Caco-2 (cell line): ENCODE measurements around the gene GRID1. TPM values are rescaled to one million over a fixed set of nuclear protein-coding genes. Genes with fewer than 3 reads are reported as not detected.
A peak's percentile ranks its signal among the peaks of the same experiment; 100 is the strongest.

ENCODE experiments used
- BruUV-seq: library from RNA; stranded (reverse); fragments of 400-500 nt; replicated peaks from 2 replicates; lab custom pipeline; 2021; lab: Mats Ljungman, UMichigan
- CTCF ChIA-PET: fragments of 300-600 bp; sonication (Branson Sonifier 250); formaldehyde crosslinking; loops from one replicate; lab custom pipeline; 2022; ENCODE audit warnings: antibody characterized with exemption; lab: Charles Lee
- POLR2A ChIA-PET: fragments of 300-600 bp; sonication (Branson Sonifier 250); formaldehyde crosslinking; loops from one replicate; lab custom pipeline; 2022; ENCODE audit warnings: antibody characterized with exemption; lab: Charles Lee
- DNase-seq, 2 experiments: peaks; one replicate each; pipeline versions ENCODE4 v3.0.0 to v3.0.0-alpha.2; 2020 to 2022
- H3K27me3 ChIP-seq: replicated peaks from 2 replicates; pipeline ENCODE4 v1.6.0; 2011; ENCODE audit warnings: low read length; ENCODE audit not compliant: control insufficient read depth, insufficient read depth
- H3K36me3 ChIP-seq: 2 replicates; pipeline ENCODE4 v1.5.1; 2011; ENCODE audit warnings: low read length; ENCODE audit not compliant: control insufficient read depth, insufficient read depth
- H3K4me1 ChIP-seq: fragments of 250-450 bp; sonication (Bioruptor Pico); 2 replicates; pipeline ENCODE4 v1.5.1; 2020; ENCODE audit warnings: mild to moderate bottlenecking
- H3K4me3 ChIP-seq: 2 replicates; pipeline ENCODE4 v1.5.1; 2011; ENCODE audit warnings: low read depth, mild to moderate bottlenecking, control low read depth, low read length
- H3K9me3 ChIP-seq: fragments of 250-450 bp; sonication (Bioruptor Pico); 2 replicates; pipeline ENCODE4 v1.5.1; 2020; ENCODE audit warnings: mild to moderate bottlenecking, moderate library complexity
- H3K27ac Mint-ChIP-seq: one replicate; pipeline ENCODE4 v1.8.0; 2022; ENCODE audit warnings: mixed read lengths; ENCODE audit not compliant: unreplicated experiment
- H3K27me3 Mint-ChIP-seq: one replicate; pipeline ENCODE4 v1.8.0; 2022; ENCODE audit warnings: mixed read lengths; ENCODE audit not compliant: insufficient read depth, unreplicated experiment
- H3K36me3 Mint-ChIP-seq: one replicate; pipeline ENCODE4 v1.8.0; 2022; ENCODE audit warnings: mild to moderate bottlenecking, mixed read lengths; ENCODE audit not compliant: insufficient read depth, unreplicated experiment
- H3K4me1 Mint-ChIP-seq: one replicate; pipeline ENCODE4 v1.8.0; 2022; ENCODE audit warnings: low read depth, mixed read lengths; ENCODE audit not compliant: unreplicated experiment
- H3K4me3 Mint-ChIP-seq: one replicate; pipeline ENCODE4 v1.8.0; 2022; ENCODE audit warnings: mild to moderate bottlenecking, moderate library complexity, mixed read lengths; ENCODE audit not compliant: unreplicated experiment
- H3K9me3 Mint-ChIP-seq: one replicate; pipeline ENCODE4 v1.8.0; 2022; ENCODE audit warnings: mixed read lengths; ENCODE audit not compliant: unreplicated experiment
- CTCF ChIP-seq, 2 experiments: fragments of 200-600 bp in 1 of 2; IDR thresholded peaks; 1 replicate in 1 of 2; 2 replicates in 1 of 2; pipeline versions ENCODE4 v1.5.1 to v1.8.0; 2011 to 2022; ENCODE audit warnings: antibody characterized with exemption in 1 of 2, control low read depth in 1 of 2, inconsistent platforms in 1 of 2, low read depth in 1 of 2, low read length in 1 of 2, mild to moderate bottlenecking in 1 of 2, moderate library complexity in 1 of 2; ENCODE audit not compliant: insufficient read depth in 1 of 2, severe bottlenecking in 1 of 2, unreplicated experiment in 1 of 2
- intact Hi-C: fragments of 100-400 bp; cut with micrococcal nuclease; formaldehyde crosslinking; loops from one replicate; pipeline ENCODE4 v1.10.0; 2022; ENCODE audit not compliant: unreplicated experiment
- total RNA-seq: library from RNA; stranded (reverse); gene quantifications from 2 replicates; pipeline ENCODE4 v1.2.3, GENCODE V29; 2022

GRID1 gene
- total RNA-seq, 1 experiment from 2014 or later = 8.0 TPM

GRCh38 chr10:85655411-85655810, 711.2 kb downstream of the GRID1 start:
- H3K4me3 Mint-ChIP-seq = no peak overlapping the region
- Histone ChIP-seq H3K4me1 (peaks cover 15% of the 10 kb centered on the region), H3K9me3 (peaks cover 5% of the 10 kb centered on the region), H3K4me3 (no peak overlapping the region), H3K27me3 (no peaks in the 10 kb centered on the region), H3K36me3 (no peaks in the 10 kb centered on the region)
- ChIA-PET POLR2A (no interaction called here), CTCF (no interaction called here)
- H3K36me3 Mint-ChIP-seq = no peaks in the 10 kb centered on the region
- H3K9me3 Mint-ChIP-seq = no peaks in the 10 kb centered on the region
- peaks cover 4% of the 10 kb centered on the region for H3K4me1 Mint-ChIP-seq
- no peak overlapping the region for H3K27ac Mint-ChIP-seq
- intact Hi-C loops = no loop called here
- no TSS peak for BruUV-seq
- no peaks in the 10 kb centered on the region for H3K27me3 Mint-ChIP-seq
- DNase-seq = no peak
- no peak for TF ChIP-seq CTCF (IDR thresholded peaks at IDR 0.05; ENCODE audit: insufficient read depth in 1 of 2, low read depth in 1 of 2, low read length in 1 of 2, severe bottlenecking in 1 of 2, unreplicated experiment in 1 of 2)

GRCh38 chr10:85651497-85651882, 715.1 kb downstream of the GRID1 start:
- H3K36me3 Mint-ChIP-seq = peaks cover 12% of the 10 kb centered on the region
- H3K27ac Mint-ChIP-seq = no peak overlapping the region
- Histone ChIP-seq H3K4me3 (no peak overlapping the region), H3K9me3 (peaks cover 5% of the 10 kb centered on the region; the same call in 1 of the 2 replicates), H3K36me3 (no peaks in the 10 kb centered on the region), H3K27me3 (no peaks in the 10 kb centered on the region), H3K4me1 (peaks cover 17% of the 10 kb centered on the region)
- peaks cover 15% of the 10 kb centered on the region for H3K4me1 Mint-ChIP-seq
- ChIA-PET CTCF (no interaction called here), POLR2A (no interaction called here)
- H3K27me3 Mint-ChIP-seq = no peaks in the 10 kb centered on the region
- BruUV-seq = no TSS peak
- no peak overlapping the region for H3K4me3 Mint-ChIP-seq
- no peaks in the 10 kb centered on the region for H3K9me3 Mint-ChIP-seq
- TF ChIP-seq CTCF (IDR thresholded peaks at IDR 0.05; ENCODE audit: insufficient read depth in 1 of 2, low read depth in 1 of 2, low read length in 1 of 2, severe bottlenecking in 1 of 2, unreplicated experiment in 1 of 2) = no peak
- intact Hi-C loops = loop anchor here (2.0 kb wide), 1 partner anchor 31 kb away; no protein-coding TSS in a partner anchor
- no peak for DNase-seq

- TF ChIP-seq CTCF (IDR thresholded peaks at IDR 0.05; ENCODE audit: insufficient read depth in 1 of 2, low read depth in 1 of 2, low read length in 1 of 2, severe bottlenecking in 1 of 2, unreplicated experiment in 1 of 2) = no peak
- H3K36me3 Mint-ChIP-seq = peaks cover 12% of the 10 kb centered on the region
- peaks cover 17% of the 10 kb centered on the region for H3K4me1 ChIP-seq
- H3K36me3 ChIP-seq = no peaks in the 10 kb centered on the region
- BruUV-seq = no TSS peak
- ChIA-PET CTCF (no interaction called here), POLR2A (no interaction called here)
- H3K4me1 Mint-ChIP-seq = peaks cover 15% of the 10 kb centered on the region
- intact Hi-C loops = loop anchor here (2.0 kb wide), 1 partner anchor 30 kb away; no protein-coding TSS in a partner anchor
- H3K9me3 ChIP-seq = peaks cover 5% of the 10 kb centered on the region; the same call in 1 of the 2 replicates
- H3K27me3 ChIP-seq = no peaks in the 10 kb centered on the region
- no peaks in the 10 kb centered on the region for H3K27me3 Mint-ChIP-seq
- no peak overlapping the region for H3K4me3 Mint-ChIP-seq
- no peak for DNase-seq
- H3K4me3 ChIP-seq = no peak overlapping the region
- H3K27ac Mint-ChIP-seq = peak overlapping the region; percentile 85
- H3K9me3 Mint-ChIP-seq = no peaks in the 10 kb centered on the region
Observed at GRCh38 chr10:85650791-85651496, 715.7 kb downstream of the GRID1 start.
